Measurements from ENCODE around the gene RIMBP2. TPM values are rescaled to one million over a fixed set of nuclear protein-coding genes. Genes with fewer than 3 reads are reported as not detected.

Gene RIMBP2
- total and polyA plus RNA-seq, 9 of the 15 experiments (the other 6 are each of a cell fraction or from before 2014, with no cell fraction given): not detected

DNA sequence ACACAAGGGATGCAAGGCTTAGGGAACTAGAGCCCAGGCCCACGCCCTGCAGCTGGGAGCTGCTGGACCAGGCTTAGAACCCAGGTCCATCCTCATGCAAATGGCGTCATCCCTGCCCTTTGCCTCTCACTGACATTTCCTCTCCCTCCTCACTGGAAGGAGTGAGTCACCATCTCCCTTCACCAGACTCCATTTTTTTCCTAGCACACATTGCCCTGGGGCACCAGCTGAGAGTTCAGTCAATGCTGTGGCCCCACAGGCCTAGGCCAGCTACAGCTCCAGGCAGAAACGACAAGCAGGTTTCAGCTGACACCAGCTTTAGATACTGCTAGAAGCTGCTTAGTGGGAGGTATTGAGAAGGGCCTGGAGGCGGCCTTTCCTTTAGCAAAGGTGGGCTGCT is 98.9 kb downstream of the RIMBP2 start (continued):
- TF ChIP-seq, protein P1, sequence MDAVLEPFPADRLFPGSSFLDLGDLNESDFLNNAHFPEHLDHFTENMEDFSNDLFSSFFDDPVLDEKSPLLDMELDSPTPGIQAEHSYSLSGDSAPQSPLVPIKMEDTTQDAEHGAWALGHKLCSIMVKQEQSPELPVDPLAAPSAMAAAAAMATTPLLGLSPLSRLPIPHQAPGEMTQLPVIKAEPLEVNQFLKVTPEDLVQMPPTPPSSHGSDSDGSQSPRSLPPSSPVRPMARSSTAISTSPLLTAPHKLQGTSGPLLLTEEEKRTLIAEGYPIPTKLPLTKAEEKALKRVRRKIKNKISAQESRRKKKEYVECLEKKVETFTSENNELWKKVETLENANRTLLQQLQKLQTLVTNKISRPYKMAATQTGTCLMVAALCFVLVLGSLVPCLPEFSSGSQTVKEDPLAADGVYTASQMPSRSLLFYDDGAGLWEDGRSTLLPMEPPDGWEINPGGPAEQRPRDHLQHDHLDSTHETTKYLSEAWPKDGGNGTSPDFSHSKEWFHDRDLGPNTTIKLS (IDR thresholded peaks at IDR 0.05; ENCODE audit: borderline replicate concordance, low read depth): no peak
- no peak for TF ChIP-seq MBD2 (IDR thresholded peaks at IDR 0.05; ENCODE audit: borderline replicate concordance, low read depth)
- no peak for TF ChIP-seq KDM4B (IDR thresholded peaks at IDR 0.05; ENCODE audit: borderline replicate concordance in 2 of 2, low read depth in 1 of 2)
- TF ChIP-seq NR2F6 (CRISPR knock-in tag; IDR thresholded peaks at IDR 0.05): no peak

DNA sequence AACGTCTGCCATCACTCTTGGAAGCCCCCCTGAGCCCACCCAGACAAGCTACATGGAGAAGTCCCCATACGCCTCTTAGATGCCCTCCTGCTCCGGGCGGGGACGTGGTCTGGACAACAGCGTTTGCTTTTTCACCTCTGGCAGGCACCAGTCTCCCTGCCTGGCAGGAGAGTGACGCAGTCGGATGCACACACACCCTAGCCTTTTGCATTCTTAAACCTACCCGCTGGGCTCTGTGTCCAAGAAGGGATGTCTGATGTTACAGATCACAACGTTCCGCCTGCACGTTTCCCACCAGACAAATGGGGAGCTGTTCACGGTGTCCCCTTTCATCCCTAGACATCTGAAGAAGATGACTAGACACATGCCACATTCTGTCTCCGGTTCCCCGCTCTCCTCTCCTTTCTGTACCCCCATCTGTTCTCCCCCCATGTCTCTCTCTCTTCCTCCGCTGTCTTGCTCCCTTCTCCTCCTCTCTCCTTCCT is 100.2 kb downstream of the RIMBP2 start:
- no peaks in the 10 kb centered on the region for H3K79me2 ChIP-seq (ENCODE audit: control insufficient read depth, insufficient read depth, low read length)
- no peaks in the 10 kb centered on the region for H3K9me1 ChIP-seq (ENCODE audit: control insufficient read depth, insufficient read depth, low read length)
- no peaks in the 10 kb centered on the region; the same call in 1 of the 2 replicates for H4K20me1 ChIP-seq (replicated peaks; ENCODE audit: control insufficient read depth, insufficient read depth, low read length)
- H3K27ac ChIP-seq (ENCODE audit: extremely low read depth, low read depth, low read length): no peak overlapping the region
- no peak overlapping the region for H2AFZ ChIP-seq (ENCODE audit: low read depth, low read length)
- no peak overlapping the region for H3K9ac ChIP-seq (ENCODE audit: insufficient read depth in 1 of 2, low read depth in 2 of 2, low read length in 2 of 2)
- H3K36me3 ChIP-seq (ENCODE audit: control insufficient read depth, insufficient read depth, low read length): no peaks in the 10 kb centered on the region
- H3K27me3 ChIP-seq (ENCODE audit: control insufficient read depth in 2 of 2, insufficient read depth in 2 of 2, low read length in 2 of 2): peaks cover 32 to 69% of the 10 kb centered on the region in 2 experiments; a peak in 4 of 5 replicates
- no TSS peak for BruUV-seq (replicated peaks)
- no peak overlapping the region for H3K4me3 ChIP-seq
- intact Hi-C loops (cut with micrococcal nuclease): no loop called here
- no peaks in the 10 kb centered on the region for H3K9me3 ChIP-seq (replicated peaks; ENCODE audit: control insufficient read depth, insufficient read depth, low read depth, low read length)
- CTCF ChIA-PET (ENCODE audit: low intra/inter-chr PET ratio): no interaction called here
- no peak for DNase-seq (ENCODE audit: extremely low read depth in 1 of 4, low spot score in 3 of 4)
- no peak for ATAC-seq
- POLR2A ChIA-PET: interaction anchor here (0.6 to 0.9 kb wide), 2 partner anchors 105 to 529 kb away, joined by 3 read pairs; no protein-coding TSS in a partner anchor
- TF ChIP-seq, protein P2, sequence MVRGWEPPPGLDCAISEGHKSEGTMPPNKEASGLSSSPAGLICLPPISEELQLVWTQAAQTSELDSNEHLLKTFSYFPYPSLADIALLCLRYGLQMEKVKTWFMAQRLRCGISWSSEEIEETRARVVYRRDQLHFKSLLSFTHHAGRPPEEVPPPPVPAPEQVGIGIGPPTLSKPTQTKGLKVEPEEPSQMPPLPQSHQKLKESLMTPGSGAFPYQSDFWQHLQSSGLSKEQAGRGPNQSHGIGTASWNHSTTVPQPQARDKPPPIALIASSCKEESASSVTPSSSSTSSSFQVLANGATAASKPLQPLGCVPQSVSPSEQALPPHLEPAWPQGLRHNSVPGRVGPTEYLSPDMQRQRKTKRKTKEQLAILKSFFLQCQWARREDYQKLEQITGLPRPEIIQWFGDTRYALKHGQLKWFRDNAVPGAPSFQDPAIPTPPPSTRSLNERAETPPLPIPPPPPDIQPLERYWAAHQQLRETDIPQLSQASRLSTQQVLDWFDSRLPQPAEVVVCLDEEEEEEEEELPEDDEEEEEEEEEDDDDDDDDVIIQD (CRISPR knock-in tag; IDR thresholded peaks at IDR 0.05): no peak
- TF ChIP-seq, protein P3, sequence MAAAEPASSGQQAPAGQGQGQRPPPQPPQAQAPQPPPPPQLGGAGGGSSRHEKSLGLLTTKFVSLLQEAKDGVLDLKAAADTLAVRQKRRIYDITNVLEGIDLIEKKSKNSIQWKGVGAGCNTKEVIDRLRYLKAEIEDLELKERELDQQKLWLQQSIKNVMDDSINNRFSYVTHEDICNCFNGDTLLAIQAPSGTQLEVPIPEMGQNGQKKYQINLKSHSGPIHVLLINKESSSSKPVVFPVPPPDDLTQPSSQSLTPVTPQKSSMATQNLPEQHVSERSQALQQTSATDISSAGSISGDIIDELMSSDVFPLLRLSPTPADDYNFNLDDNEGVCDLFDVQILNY (CRISPR knock-in tag; IDR thresholded peaks at IDR 0.05): no peak
- no peak for TF ChIP-seq RFX5 (IDR thresholded peaks at IDR 0.05; ENCODE audit: low read depth, low read length)
- TF ChIP-seq, protein P4, sequence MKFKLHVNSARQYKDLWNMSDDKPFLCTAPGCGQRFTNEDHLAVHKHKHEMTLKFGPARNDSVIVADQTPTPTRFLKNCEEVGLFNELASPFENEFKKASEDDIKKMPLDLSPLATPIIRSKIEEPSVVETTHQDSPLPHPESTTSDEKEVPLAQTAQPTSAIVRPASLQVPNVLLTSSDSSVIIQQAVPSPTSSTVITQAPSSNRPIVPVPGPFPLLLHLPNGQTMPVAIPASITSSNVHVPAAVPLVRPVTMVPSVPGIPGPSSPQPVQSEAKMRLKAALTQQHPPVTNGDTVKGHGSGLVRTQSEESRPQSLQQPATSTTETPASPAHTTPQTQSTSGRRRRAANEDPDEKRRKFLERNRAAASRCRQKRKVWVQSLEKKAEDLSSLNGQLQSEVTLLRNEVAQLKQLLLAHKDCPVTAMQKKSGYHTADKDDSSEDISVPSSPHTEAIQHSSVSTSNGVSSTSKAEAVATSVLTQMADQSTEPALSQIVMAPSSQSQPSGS (CRISPR knock-in tag; IDR thresholded peaks at IDR 0.05): no peak
- no peak for TF ChIP-seq NFRKB (IDR thresholded peaks at IDR 0.05; ENCODE audit: low read depth)
- no peak for FAIRE-seq
- no peaks in the 10 kb centered on the region for H3K4me1 ChIP-seq (replicated peaks in 1 of 2; ENCODE audit: control insufficient read depth in 2 of 2, insufficient read depth in 2 of 2, low read length in 2 of 2)
- in situ Hi-C loops (cut with MboI): no loop called here
- WGBS (ENCODE audit: insufficient coverage, low coverage, missing lambda C conversion rate): under 1% methylated on average over 15 of the region's 16 CpGs
- no peak overlapping the region for H3K4me2 ChIP-seq (ENCODE audit: insufficient read depth, low read length)

Data from K562 (cell line).